ENCODE results near the gene RPEL1. TPM values are rescaled to one million over a fixed set of nuclear protein-coding genes. Genes with fewer than 3 reads are reported as not detected.

The RPEL1 gene
- total RNA-seq, 1 donor from 2014 or later: not detected

- TF ChIP-seq CTCF (IDR thresholded peaks at IDR 0.05; ENCODE audit: unreplicated experiment): no peak
- H3K36me3 Mint-ChIP-seq (ENCODE audit: low read depth, unreplicated experiment): no peaks in the 10 kb centered on the region
- H3K4me1 Mint-ChIP-seq (ENCODE audit: unreplicated experiment): no peaks in the 10 kb centered on the region
- DNase-seq (ENCODE audit: low spot score): no peak
- no peaks in the 10 kb centered on the region for H3K9me3 Mint-ChIP-seq (ENCODE audit: unreplicated experiment)
- H3K27ac Mint-ChIP-seq (ENCODE audit: unreplicated experiment): no peak overlapping the region
- no peak overlapping the region for H3K4me3 Mint-ChIP-seq (ENCODE audit: unreplicated experiment)
- peaks cover 3% of the 10 kb centered on the region for H3K27me3 Mint-ChIP-seq (ENCODE audit: unreplicated experiment)
Measured at GRCh38 chr10:103287992-103288391, 42.3 kb downstream of the RPEL1 start.

GRCh38 chr10:103291588-103291987 is 45.9 kb downstream of the RPEL1 start:
- no peak for DNase-seq (ENCODE audit: low spot score)
- Mint-ChIP-seq H3K9me3 (ENCODE audit: unreplicated experiment) (no peaks in the 10 kb centered on the region), H3K36me3 (ENCODE audit: low read depth, unreplicated experiment) (no peaks in the 10 kb centered on the region), H3K4me1 (ENCODE audit: unreplicated experiment) (no peaks in the 10 kb centered on the region), H3K27me3 (ENCODE audit: unreplicated experiment) (no peaks in the 10 kb centered on the region), H3K4me3 (ENCODE audit: unreplicated experiment) (no peak overlapping the region), H3K27ac (ENCODE audit: unreplicated experiment) (no peak overlapping the region)
- no peak for TF ChIP-seq CTCF (IDR thresholded peaks at IDR 0.05; ENCODE audit: unreplicated experiment)

- H3K4me1 Mint-ChIP-seq (ENCODE audit: unreplicated experiment): no peaks in the 10 kb centered on the region
- TF ChIP-seq CTCF (IDR thresholded peaks at IDR 0.05; ENCODE audit: unreplicated experiment): no peak
- H3K27ac Mint-ChIP-seq (ENCODE audit: unreplicated experiment): no peak overlapping the region
Measured at GRCh38 chr10:103295374-103296015, 49.8 kb downstream of the RPEL1 start.

More at GRCh38 chr10:103295374-103296015, 49.8 kb downstream of the RPEL1 start:
- Mint-ChIP-seq H3K36me3 (ENCODE audit: low read depth, unreplicated experiment) (no peaks in the 10 kb centered on the region), H3K4me3 (ENCODE audit: unreplicated experiment) (no peak overlapping the region), H3K9me3 (ENCODE audit: unreplicated experiment) (no peaks in the 10 kb centered on the region), H3K27me3 (ENCODE audit: unreplicated experiment) (no peaks in the 10 kb centered on the region)
- no peak for DNase-seq (ENCODE audit: low spot score)

Other genes starting within 250 kb of the RPEL1 start
- gene NT5C2, start 52.6 kb upstream of the RPEL1 start, total RNA-seq (ENCODE audit: unreplicated experiment): 88.2 TPM
- 0.23 TPM for gene INA, start 31.3 kb downstream of the RPEL1 start, total RNA-seq (ENCODE audit: unreplicated experiment)
- gene PCGF6, start 105.3 kb downstream of the RPEL1 start, total RNA-seq (ENCODE audit: unreplicated experiment): 9.4 TPM
- gene TAF5, start 122.1 kb downstream of the RPEL1 start, total RNA-seq (ENCODE audit: unreplicated experiment): 5.7 TPM
- 283 TPM for gene ATP5MK, start 150.6 kb downstream of the RPEL1 start, total RNA-seq (ENCODE audit: unreplicated experiment)
- 43.7 TPM for gene PDCD11, start 150.7 kb downstream of the RPEL1 start, total RNA-seq (ENCODE audit: unreplicated experiment)
- 1.9 TPM for gene CALHM2, start 206.5 kb downstream of the RPEL1 start, total RNA-seq (ENCODE audit: unreplicated experiment)
- gene CALHM1, start 213.0 kb downstream of the RPEL1 start, total RNA-seq (ENCODE audit: unreplicated experiment): not detected
- not detected for gene CALHM3, start 233.4 kb downstream of the RPEL1 start, total RNA-seq (ENCODE audit: unreplicated experiment)
- 0.69 TPM for gene NEURL1, start 247.8 kb downstream of the RPEL1 start, total RNA-seq (ENCODE audit: unreplicated experiment)